Stimulated activated CD8-positive, alpha-beta memory T cell treated with anti-CD3 and anti-CD28 coated beads, Interleukin-15, amount 100 ng/mL, for 4 hours (primary cell): Measurements from ENCODE around the gene TTN.

Source experiments
- DNase-seq, 2 donors: peaks; one replicate each; pipeline ENCODE4 v3.0.0-alpha.2; 2020; ENCODE audit warnings: low read depth in 2 of 2

TTN gene

DNA sequence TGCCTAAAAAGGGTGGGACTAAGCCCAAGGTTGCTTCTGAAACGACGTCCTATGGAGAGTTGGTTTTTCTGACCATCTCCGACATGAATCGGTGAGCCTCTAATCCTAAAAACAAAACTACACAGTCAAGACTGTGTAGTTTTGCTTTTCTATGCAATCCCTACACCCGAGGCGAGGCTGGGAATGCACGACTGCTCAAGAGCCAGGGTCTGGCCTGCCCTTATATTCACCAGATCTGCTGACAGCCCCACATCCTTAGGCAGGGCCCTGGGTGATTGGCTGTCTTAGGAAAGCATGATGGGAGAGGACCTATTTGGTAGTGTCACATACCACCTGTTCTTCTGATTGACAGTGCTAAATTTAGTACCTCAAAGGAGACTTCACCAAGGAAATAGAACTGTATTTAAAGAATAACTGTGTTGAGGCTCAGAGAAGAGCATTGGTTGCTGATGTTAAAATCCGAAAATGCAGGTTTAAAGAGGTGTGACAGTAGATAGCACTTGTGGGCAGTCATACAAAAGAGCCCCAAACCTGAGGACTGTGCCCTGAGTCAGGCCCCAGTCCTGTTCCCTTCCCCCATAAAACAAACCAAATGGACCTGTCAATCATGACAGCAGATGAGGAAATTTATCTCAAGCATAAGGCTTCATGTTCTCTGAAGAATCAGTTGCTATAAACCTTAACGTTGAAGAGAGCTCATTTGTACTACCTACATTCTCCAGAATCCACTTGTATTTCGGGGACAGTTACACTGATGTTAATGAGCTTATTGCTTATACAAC, at the start of gene TTN:
TSS of gene TTN (minus strand) at position 197 of the 782 bp plus-strand sequence. CDS start 2,781 bp downstream, outside the sequence.
- DNase-seq = no peak

DNA sequence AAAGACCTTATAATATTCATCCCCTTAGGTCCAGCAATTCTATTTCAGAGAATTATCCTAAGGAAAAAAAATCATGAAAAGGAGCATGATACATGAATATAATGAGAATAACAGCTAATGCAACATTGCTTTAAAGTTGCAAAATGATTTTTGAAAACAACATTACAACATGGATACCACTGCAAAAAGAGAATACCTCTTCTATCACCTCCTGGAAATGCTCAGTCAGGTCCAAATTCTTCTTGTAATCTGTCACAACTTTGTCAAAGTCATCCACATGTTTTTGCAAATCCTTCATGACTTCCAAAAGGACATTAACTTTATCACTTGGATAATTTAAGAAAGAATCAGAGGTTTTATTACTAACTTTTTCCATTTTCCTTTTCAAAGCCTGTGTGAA, 47.9 kb upstream of the TTN start:
- DNase-seq = no peak

DNA sequence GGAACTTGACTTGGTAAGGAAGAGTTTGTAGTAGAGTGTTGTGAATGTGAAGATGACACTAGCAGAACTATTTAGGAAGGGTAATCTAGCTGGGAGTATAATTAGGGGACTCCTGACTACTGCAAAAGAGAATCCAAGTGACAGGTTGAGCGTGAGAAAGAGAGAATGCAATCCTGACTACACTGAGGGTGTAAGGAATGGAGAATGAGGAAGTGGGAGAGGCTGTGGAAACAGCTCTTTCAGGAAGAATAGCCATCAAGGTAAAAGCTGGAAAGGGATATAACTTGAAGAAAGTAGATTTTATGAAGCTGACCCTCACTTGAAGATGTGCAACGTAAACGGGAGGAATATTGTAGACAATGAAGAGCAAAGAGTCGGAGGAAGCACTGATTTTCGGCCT, 41.1 kb upstream of the TTN start:
- DNase-seq = no peak

DNA sequence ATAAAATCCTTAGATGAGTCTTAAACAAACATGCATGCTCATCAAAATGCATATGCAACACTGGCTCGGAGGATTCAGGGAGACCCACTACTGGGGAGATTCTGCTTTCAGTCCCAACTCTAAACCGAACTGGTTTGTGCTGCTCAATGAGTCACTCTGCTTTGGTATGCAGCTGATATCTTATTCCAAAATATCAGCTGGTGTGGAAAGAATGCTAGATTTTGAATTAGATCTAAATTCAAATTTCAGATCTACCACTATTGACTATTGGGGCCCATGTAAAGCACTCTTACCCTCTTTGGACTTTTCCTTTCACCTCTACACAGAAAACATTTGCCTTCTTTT, 39.2 kb upstream of the TTN start:
- DNase-seq = no peak

DNA sequence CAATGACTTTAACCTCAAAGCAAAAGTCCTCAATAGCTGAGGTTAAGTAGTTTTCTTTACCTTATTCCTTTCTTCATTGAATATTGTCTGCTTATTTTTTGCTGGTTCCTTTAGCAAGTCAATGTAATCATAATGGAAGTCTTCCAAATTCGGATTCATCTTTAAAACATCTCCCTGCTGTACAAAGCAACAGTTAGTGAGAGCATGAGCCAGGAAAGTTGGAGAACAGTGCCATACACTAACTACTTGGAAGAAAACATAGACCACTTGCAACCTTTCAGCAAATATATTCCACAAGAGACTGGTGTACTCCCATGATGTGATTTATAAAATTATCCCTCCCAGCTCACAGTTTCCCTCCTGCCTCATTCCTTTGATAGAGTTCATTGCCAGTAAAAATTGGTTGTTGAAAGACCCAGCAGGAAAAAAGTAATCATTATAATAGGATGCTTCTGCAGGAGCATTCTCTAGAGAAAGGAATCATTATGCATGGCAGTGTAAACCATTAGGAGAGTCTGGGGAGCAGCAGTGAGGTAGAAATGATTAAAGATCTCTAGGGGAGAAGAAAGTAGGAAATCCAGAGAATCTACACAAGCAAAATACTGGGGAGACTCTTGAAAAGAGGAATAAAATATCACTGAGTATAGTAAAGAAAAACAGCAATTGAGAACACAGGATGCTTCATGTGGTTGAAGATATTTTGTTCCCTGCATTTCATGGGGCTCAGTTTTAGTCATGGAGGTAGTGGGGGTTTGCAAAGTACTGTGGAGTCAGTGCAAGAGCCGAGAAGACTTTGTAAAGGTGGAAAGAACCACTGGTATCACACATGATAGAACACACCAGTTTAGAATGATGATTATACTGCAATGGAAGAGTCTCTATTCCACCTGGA, 38.6 kb upstream of the TTN start:
- DNase-seq = no peak

DNA sequence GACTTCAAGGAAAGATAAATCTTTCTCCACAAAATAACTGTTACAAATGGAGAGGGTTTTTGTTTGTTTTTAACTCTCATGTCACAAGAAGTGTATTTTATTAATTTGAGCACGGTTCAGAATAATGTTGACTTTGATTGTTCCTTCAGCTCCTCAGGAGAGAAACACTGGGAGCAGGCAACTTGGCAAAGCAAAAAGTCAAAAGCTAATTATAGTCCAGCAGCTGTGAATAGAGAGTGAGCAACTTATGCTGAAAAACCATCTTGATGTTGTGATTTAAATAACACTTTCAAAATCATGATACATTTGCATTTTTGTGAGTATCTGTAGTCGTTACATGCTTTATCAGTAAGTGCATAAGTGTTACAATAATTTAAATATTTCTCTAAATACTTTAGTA, 37.5 kb upstream of the TTN start:
- no peak for DNase-seq

DNA sequence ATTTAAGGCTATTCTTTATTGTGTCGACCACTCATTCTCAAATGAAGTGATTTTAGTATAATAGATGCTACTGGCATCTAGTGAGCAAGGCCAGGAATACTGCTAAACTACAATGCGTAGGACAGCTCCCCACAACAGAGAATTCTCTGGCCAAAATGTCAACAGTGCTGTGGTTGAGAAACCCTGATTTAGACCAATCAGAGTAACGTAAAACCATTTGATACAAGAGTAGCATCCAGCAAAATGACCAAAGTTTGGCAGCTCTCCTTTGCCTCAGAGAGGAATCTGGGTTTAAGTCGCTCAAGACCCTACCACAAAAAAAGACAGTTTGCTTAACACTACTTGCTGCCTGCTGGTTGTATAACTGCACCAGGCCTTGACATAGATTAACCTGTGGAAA, 37.0 kb upstream of the TTN start:
- DNase-seq = no peak

DNA sequence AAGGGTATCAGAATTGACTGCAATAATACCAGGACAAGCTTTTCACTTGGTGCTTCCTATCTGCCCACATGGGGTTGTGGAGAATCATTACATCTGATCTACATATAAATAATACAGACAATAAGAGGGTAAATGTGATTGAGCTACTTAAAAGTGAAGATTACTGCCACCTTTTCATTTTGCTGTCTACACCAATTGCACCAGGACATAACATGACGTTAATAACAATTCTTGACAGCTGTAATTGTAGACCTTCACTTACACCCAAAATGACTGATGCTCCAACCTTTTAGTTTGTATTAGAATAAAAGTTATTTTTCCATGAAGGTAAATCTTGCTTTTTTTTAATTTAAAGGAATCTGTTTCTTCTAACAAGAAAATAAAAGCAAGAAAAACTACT, 36.5 kb upstream of the TTN start:
- DNase-seq = no peak

DNA sequence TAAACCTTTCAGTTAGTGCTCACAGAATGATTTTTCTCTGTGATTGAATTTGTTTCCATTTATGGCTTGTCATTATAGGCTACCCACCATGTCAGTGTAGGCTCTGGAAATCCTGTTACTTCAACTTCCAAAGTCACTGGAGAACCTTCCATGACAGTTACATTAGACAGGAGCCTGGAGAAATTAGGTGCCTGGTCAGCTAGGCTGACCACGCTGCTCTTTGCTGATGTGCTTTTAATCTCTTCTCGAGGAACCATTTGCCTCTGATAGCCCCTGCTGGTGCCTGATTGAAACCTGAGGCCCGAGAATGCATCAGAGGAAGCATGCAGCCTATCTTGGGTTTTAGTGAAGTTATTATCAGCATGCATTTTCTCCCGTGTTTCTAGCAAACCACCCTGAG, 29.6 kb upstream of the TTN start:
- DNase-seq = no peak

DNA sequence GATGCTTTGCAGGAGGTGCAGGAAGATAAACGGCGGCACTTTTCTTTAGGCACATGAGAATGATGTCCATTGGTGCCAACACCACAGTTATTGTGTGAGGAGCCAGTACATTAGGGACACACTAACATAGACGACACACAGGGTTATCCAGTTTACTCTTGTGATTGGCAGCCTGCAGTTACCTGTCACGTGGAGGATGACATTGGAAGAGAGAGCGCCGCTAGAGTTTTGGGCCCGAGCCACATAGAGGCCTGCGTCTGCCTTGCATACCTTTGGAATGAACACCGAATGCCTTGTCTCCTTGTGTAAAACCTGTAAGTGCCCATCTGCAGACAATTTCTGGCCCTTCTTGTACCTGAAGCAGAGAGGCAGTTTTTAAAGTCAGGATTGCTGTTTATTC, 26.9 kb upstream of the TTN start:
- DNase-seq = no peak

DNA sequence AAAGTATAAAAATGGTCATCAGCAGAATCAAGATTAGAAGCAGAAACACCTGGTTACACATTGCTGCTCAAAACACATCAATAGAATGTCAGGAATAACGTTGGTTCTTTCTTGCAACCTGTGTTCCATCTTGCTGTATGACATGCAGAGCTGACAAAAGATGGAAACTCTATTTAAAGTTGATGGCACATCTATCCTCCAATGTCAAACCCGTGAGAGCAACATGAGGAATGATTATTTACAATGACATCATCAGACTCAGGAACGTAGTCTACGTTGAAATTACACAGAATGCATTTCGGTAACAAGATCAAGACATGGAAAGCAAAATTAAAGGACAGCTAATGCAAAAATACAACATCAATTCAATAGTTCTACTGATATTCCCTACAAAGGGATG, 26.2 kb upstream of the TTN start:
- no peak for DNase-seq

DNA sequence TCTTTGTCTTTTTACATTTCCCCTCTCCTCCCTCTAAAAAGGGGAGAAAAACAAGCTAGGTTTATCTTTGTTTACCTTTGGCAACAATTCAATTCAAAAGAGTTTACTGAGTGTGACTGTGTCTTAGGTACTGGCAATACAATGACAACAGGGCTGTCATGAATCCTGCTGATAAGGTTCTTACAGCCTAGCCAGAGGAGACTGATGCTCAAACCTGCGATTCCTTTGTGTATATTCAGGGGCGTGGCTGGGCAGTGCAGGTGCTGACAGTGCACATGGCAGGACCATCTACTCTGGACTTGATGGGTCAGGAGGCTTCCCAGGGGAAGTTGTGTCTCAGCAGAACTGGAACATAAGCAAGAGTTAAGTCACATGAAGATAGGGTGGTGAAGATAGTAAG, 23.2 kb upstream of the TTN start:
- DNase-seq = no peak

DNA sequence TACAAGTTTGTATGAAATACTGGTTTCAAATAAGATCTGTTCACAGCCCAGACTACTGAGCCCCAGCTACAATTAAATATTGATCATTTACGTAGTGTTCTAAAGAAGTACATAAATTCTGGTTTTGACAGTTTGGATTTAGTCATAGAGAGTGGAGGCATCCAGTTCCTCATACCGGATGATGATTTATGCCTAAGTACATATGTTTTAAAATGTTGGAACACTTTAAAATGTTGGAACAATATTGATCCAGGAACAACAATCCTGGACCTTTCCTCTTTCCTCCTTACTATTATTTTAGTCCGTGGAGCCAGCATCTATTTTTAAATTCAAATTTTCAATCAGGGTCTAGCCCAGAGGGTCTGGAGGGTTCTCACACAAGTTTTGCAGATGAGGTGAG, 22.8 kb upstream of the TTN start:
- no peak for DNase-seq

DNA sequence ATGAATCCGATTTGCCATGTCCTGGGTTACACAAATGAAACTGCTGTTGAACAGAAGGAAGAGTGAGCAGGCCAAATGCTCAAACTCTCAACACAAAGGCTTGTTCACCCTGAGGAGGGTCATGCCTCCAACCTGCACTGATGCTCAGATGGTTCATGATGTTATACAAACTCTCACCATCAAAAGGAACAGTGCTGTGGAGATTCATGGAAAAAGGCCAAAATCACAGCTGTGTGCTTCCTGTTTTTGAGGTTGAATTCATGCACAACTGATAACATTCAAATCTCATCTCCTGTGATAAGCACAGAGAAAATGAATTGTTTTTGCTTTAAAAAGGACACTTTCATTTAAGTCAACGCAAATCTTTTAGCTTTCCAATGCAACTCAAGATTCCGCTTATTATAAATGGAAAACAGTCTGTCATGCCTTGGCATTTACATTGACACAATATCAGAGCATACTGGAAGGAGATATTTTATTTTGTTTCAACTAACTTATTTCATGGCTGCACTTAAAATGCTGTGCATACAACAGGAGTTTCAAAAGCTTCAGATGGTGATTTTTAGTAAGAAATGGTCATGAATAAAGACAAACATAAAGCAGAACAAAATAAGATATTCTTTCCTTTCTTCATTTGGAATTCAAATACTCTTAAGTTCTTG, 22.2 kb upstream of the TTN start:
- DNase-seq = no peak

DNA sequence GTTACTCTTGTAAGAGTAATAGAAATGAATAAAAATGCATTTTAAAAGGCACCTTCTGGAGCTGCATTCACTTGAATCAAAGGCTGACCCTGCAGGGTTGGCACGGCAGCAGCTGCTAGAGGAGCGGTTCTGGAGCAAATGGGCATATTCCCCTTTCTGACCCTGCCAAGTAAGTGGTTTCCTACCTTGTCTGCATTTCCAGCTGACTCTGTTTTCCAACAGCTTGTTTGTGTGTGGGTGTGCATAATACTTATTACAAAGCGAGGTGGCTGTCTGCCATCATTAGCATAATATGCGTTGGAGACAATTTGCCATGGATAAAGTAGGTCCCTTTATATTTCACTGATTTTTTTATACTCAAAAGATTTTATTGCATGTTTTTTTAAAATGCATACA, 21.3 kb upstream of the TTN start:
- DNase-seq = no peak

DNA sequence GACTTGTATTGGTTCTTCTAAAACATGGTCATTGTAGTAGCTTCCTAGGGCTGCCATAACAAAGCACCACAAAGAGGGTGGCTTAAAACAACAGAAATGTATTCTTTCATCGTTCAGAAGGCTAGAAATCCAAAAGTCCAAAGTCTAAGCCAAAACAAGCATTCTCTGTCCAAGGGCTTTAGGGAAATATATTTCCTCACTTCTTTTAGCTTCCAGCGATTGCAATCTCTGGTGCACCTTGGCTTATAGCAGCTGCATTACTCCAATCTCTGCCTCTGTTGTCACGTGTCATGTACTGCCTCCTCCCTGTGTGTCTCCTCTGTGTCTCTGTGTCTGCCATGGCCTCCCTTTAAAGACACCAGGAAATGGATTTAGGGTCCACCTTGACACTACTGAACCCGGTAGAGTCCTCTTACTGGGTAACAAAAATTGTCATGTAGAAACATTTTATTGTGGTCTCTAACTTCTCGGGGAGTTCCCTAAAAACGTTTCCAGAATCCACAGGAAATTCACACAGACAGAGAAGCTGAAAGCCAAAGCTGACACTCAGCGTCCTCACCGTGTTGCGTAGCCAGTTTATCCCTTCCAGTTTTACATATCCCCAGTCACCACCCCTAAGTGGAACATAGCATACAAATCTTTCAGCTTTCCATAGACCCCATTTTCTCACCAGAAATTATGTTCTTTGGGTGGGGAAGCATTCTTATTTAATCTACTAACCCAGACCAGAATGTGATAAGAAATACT, 20.7 kb upstream of the TTN start:
- no peak for DNase-seq

DNA sequence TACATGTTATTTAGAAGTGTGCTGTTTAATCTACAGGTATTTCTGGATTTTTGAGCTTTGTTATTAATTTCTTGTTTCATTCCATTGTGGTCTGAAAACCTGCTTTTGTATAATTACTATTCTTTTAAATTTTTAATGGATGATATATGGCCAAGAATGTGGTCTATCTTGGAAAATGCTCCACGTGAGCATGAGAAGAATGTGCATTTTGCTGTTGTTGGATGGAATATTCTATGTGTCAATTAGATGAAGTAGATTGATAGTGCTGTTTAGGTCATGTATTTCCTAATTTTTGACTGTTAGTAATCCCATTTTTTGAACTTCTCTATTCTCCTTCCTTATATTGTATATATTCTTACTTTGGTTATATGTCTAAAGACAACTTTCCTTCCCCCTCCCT, 19.9 kb upstream of the TTN start:
- no peak for DNase-seq

DNA sequence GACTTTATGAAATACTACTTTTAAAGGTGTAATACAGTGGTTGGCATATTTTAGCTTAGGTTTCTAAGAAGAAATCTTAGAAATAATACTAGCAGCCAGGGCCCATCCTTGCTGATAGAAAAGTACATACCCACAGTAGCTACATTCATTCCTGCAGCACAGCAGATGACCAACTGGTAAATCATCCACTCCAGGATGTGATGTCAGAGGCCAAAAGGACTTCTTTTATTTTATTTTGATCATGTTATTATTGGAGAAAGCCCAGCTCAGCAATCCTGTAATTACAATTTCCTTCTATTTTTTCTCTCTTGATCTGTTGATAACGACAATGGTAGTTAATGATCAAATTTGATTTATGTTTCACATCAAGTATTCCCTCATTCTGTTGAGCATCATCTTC, 18.0 kb upstream of the TTN start:
- DNase-seq = no peak

DNA sequence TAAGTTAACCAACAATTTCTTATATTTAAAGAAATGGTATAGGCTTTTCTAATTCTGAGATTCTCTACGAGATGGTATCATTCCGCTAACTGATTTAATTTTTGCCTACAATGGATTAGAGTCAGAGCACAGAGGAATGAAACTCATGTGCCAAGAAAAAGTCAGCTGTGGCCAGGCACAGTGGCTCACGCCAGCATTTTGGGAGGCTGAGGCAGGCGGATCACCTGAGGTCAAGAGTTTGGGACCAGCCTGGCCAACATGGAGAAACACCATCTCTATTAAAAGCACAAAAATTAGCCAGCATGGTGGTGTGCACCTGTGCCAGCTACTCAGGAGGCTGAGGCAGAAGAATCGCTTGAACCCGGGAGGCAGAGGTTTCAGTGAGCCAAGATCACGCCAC, 17.0 kb upstream of the TTN start:
- no peak for DNase-seq

DNA sequence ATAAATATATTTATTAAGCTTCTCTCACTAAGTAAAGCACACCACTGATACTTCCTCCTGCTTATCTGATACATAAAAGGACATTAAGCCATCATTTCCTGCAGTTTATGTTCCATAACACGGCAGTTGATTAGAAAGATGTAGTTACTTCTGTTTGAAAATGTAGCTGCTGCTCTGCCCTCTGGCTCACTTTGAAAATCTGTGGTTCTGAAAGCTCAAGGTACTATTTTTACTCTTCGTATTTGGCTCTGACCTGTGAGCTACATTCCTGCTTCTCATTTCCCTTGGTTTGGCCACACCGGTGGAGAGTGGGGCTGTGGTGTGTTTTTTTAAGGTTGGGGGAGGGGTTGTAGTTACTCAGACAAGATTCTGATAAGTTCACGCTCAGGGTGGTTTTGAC, 12.8 kb upstream of the TTN start:
- no peak for DNase-seq

DNA sequence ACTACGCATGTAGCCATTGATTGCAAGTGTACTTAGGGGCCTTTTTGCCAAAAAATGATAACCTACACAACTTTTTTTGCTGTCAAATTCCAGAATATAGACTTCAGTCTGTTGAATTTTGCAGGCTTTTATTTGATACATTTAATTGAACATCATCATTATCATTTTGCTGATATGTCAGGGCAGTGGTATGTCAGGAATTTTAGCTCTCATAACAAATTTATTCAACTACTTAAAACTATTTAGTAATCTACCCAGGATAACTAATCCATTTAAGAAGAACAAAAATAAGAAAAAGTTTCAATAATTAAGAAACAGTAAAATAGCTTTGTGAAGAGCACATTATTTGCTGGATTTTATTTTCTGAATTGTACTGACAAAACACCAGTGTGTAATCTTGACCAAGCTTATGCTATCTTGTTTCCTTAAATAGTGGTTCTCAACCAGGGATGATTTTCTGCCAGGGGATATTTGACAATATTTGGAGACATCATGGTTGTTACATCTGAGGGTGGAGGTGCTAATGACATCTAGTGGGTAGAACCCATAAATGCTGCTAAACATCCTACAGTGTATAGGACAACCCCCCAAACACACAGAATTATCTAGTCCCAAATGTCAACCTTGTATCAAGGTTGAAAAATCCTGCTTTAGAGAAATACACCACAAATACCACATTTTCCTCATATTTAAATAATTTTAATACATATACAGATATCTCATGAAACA, 12.1 kb upstream of the TTN start:
- no peak for DNase-seq
